ENCODE measurements around the gene SPATS1.
"Not testable (repeated sequence)": the region's sequence is repeated elsewhere in the genome, so short reads cannot be mapped to it uniquely, and the experiment has no call there.

The SPATS1 gene

GRCh38 chr6:44311767-44312166, 30.7 kb upstream of the SPATS1 start:
- no peak for DNase-seq

- peak; percentile 83 to 90 for DNase-seq
These were observed 29.3 kb upstream of the SPATS1 start, which contains the start of gene AARS2 for GRCh38 chr6:44312901-44313788. TSS of gene AARS2 (minus strand) at chr6:44313347. CDS start at chr6:44313323, 24 bp downstream.

- DNase-seq: not testable (repeated sequence)
These were observed 27.8 kb upstream of the SPATS1 start for GRCh38 chr6:44314657-44315056.

GRCh38 chr6:44315516-44315915, 26.9 kb upstream of the SPATS1 start:
- no peak for DNase-seq

DNA sequence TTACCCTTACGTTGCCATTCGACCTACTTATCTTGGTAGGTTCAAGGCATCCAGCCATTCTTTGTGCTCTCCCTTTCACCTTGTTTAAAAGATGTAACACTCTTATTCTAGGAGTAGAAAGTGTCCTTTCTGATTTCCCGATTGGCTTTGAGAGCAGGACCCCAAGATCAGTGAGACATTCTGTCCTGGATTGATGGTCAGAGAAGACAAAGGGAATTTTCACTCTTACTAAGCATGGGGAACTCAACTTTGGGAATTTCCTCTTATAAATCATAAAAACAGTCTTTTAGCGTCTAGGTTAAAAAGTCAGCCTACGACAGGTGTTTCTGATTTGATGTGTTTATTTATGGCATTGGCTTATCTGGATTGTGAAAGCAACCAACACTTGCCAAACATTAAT, 26.5 kb upstream of the SPATS1 start:
- no peak for DNase-seq

DNA sequence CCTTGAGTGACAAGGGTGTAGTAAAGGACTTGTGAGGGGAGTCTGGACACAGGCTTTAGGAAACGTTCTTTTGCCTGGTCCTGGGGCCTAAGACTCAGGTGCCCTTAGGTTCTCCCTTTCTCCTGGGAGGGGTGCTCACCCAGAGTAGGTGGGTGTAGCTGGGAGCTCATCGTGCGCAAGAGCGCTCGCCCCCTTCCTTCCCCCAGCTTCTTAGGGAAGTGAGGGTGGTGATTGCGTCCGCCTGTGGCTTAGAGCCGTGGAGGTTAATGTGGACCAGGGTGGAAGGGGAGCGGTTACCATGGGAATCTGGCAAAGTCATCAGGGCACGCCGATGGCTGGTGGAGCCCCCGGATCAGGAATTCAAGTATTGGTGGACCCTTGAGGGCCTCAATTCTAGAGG, 26.0 kb upstream of the SPATS1 start:
- no peak for DNase-seq

DNA sequence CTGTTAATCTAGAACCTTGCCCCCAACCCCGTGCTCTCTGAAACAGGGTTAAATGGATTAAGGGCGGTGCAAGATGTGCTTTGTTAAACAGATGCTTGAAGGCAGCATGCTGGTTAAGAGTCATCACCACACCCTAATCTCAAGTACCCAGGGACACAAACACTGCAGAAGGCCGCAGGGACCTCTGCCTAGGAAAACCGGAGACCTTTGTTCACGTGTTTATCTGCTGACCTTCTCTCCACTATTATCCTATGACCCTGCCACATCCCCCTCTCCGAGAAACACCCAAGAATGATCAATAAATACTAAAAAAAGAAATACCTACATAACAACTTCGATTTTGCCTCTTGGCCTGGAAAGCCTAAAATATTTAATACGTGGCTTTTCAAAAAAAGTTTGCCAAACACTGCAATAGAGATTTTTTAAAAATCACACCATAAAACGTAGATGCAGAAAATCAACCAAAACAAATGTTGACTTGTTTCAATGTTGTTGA, 25.3 kb upstream of the SPATS1 start:
- not testable (repeated sequence) for DNase-seq

GRCh38 chr6:44321210-44321609, 21.2 kb upstream of the SPATS1 start:
- no peak for DNase-seq

DNA sequence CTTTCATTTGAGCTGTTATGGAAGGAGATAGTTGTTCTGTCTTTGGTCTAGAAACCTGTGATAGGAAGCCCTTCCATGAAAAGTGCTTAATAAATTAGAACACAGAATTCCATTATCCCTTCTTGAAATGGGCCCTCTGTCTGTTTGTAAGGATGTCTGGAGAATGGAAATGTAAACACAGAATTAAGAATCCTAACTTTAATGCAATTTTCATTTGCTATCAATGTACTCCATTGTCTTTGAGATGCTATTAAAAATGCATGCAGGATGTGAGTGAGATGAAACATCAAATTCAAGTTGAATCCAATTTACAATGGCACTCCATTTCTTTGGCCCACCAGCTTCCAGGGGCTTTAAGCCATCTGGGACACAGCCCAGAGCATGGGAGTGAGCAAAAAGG, 15.4 kb upstream of the SPATS1 start:
- no peak for DNase-seq

- DNase-seq: no peak
These were observed 14.7 kb upstream of the SPATS1 start for GRCh38 chr6:44327760-44328159.

DNA sequence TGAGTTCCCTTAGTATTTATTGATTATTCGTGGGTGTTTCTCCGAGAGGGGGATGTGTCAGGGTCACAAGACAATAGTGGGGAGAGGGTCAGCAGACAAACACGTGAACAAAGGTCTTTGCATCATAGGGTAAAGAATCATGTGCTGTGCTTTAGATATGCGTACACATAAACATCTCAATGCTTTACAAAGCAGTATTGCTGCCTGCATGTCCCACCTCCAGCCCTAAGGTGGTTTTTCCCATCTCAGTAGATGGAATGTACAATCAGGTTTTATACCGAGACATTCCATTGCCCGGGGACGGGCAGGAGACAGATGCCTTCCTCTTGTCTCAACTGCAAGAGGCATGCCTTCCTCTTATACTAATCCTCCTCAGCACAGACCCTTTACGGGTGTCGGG, 14.2 kb upstream of the SPATS1 start:
- not testable (repeated sequence) for DNase-seq

DNA sequence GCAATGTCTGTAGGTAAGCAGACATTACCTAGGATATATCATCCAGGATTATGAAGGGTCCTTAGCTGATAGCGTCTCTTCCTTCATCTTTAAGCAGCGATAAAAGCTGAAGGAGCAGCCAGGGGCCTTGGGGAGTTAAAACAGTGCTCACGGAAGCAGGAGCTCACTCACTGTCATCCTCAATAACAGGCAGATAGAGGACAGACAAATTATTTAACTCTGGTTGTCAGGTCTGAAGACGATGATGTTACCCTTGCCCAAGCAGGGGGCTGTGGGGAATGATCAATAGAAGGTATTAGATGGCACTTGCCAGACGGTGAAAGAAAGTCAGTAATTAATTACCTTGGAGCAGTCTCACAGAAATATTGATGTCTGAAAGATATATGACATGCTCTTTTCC, 12.6 kb upstream of the SPATS1 start:
- no peak for DNase-seq

GRCh38 chr6:44332585-44332984, 9.9 kb upstream of the SPATS1 start:
- DNase-seq: no peak

DNA sequence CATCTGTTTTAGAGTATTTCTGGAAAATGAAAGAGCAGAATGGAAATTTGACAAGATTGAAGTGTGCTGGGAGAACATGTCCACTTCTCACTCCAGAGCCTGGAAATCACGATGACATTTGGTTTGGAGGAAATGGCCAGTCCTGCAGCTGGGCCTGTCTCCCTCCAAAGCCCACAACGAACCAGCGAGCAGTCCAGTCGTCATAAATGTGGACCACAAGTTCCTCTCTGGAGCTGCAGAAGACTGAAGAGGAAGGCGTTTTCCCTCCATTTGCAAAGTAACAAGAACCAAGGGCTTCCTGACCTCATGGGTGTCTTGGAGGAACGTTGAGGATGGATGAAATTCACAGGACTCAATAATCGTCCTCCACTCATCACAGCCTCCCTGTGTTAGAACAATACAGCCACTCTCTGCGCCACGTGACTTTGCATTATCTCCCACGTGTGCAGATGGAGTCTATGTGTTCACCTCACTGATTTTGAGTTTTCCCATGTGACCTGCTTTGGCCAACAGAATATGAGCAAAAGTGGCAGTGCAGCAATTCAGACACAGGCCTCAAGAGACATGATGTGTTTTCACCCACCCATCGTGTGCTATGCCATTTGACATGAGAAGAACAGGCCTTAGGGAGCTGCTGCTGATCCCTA, 9.1 kb upstream of the SPATS1 start:
- no peak for DNase-seq

- no peak for DNase-seq
These were observed 8.5 kb upstream of the SPATS1 start for GRCh38 chr6:44333942-44334341.

DNA sequence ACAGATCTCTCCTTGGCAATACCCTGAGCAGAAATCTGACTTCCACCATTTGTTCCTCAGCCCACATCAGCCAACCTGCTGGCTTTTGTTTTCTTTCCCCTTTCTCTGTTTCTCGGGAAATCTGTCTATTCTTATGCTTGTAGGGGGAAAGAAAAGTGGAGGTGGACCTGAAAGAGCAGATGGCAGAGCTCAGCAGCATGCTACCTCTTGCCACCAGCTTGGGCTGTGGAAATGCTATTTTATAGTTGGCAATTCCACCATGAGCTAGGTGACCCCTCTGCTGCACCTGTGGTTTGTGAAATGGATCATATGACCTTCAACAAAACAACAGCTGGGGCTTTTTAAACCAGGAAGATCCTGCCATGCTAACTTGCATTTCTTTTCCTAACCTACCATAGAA, 6.8 kb upstream of the SPATS1 start:
- DNase-seq: no peak

DNA sequence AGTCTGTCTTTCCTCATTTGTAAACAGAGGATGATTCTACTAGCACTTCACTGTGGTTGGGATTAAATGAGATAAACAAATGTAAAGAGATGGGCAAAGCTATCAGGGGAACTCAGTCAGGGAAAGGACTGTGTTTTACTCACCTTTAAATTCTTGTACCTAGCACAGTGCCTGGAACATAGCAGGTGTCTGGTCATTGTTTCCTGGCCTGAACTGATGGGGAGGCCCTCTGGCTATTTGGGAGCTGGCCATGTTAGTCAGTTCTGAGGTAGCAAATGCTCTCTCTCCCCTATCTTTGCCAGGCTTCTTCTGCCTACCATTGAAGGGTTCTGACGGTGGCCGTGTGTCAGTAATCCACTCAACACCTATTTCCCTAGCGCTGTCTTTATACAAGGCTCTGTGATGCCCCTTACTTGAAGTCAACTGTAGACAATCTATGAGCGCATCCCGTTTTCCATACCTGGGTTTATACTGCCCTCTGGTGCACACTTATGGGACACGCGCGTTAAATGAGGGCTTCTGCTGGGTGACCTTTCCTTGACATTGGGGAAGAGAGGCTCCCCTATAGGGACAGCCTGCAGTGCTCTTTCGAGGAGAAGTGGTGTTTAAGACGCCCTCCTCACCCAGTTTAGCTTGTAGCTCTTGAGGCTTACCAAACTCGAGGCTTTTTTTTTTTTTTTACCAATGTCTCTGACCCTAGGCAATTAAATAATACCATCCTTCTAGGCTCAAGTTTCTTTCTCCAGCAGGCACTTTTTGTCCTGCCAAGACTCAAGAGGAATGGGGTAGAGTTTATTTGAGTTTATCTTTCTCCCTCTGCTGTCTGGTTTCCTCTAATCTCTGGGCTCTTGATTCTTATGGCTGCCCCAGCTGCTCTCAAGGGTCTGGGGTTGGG, 4.0 kb upstream of the SPATS1 start:
- peak; percentile 39 to 73 for DNase-seq

- no peak for DNase-seq
These were observed 3.1 kb upstream of the SPATS1 start for GRCh38 chr6:44339301-44339700.

DNA sequence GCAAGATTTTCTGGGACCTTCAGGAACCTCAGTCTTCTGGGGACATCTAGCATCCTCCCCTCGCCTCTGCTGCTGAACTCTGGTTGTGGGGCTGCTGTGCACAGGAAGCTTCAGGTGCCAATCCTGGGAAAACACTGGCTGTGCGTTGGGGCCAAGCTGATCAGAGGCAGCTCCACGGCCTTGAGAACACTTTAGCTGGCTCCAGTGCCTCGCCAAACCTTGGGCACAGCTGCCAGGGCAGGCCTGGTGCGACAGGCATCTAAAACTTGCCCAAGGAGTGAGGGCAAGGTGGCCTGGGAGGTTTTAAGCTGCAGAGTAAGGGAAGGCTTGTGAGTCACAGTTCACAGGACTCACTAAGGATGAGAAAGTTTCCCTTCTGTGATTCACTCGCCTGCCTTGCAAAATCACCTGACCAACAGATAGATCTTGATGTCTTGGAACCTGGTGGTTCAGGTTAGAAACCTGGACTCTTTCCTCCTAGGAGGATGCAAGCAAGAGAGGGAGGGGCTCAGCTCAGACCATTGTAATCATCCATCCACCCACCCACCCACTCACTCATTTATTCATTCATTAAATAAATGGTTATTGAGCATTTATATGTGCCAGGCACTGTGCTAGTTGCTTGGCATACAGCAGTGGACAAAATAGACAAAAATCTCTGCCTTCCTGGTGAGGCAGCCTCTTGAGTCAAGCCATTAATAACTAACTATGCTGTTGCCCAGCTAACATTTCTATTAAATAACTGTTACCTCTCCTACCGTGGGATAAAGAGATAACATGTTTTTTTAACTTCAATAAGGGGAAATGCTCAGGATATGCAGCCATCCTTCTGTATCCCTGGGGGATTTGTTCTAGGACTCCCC, 2.5 kb upstream of the SPATS1 start:
- DNase-seq: no peak

DNA sequence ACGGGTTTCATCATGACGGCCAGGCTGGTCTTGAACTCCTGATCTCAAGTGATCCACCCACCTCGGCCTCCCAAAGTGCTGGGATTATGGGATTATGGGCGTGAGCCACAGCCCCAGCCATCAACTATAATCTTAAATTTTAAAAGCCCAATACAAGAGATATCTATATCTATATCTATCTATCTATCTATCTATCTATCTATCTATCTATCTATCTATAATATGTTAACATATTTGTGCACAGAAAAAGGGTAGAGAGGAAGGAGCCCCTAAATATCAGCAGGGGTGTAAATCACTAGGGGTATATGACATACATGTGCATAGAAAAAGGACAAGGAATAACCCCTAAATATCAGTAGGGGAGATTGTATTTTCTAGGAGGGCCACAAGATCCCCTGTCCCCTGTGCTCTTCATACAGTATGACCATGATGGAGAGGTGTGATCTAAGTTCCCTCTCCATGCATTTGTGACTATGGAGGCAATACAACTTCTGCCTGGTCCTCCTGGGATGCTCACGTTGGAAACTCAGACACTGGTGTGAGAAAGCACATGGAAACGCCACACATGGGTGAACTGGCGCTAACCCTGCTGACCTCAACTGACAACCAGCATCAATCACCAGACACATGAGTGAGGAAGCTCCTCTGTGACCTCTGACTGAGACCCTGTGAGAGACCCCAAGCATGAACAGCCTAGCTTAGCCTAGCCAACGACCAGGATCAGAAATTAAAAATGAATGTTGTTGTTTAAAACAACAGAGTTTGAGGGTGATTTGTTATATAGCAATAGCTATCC, 1.2 kb upstream of the SPATS1 start:
- DNase-seq: no peak

DNA sequence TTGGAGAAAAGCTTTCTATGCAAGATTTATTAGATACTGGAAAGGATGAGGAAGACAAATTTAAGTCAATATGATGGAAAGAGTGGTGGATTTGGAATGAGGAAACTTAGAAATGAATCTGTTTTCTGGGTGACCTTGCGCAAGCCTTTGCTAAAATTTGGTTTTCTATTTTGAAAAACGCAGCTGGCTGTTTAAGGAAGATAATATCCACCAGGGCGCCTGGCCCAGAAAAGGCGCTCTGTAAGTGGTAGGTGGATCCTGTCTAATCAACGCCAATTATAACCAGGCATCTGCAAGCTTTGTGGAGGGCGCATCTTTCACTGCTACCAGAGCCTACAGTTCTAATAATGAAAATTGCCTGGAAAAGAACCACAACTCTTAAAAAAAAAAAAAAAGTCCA, 398 bp upstream of the SPATS1 start:
- DNase-seq: no peak
